Middle frontal gyrus (tissue), 1 donor: ENCODE measurements around the gene MR1.
A peak's percentile ranks its signal among the peaks of the same experiment; 100 is the strongest.

Experiments
- DNase-seq: peaks from one replicate; pipeline ENCODE4 v3.0.0-alpha.2; 2015; ENCODE audit warnings: low spot score; ENCODE audit errors: extremely low spot score

MR1 gene

GRCh38 chr1:181090641-181091126, 56.9 kb downstream of the MR1 start:
- no peak for DNase-seq

- no peak for DNase-seq
These were observed 57.7 kb downstream of the MR1 start for GRCh38 chr1:181091309-181092040.

DNA sequence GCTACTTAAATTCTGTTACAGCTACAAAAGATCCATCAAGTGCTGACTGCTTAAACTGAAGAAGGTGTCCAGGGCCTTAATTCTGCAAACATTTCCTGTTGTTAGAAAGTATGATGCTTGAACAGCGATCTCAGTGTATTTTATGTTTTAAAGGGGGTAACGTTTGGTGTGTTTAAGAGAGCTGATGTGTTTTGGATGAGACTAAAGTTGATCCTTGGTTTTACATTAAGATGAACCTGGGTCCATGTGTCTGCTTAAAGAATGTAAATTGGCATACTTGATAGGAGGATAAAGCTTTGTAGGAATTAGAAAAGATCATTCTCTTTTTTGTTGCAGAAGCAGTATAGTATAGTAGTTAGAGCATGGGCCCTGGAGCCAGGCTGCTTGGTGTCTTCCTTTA, 58.3 kb downstream of the MR1 start:
- DNase-seq = no peak

- DNase-seq = no peak
These were observed 59.2 kb downstream of the MR1 start for GRCh38 chr1:181092883-181093458.

- DNase-seq = no peak
These were observed 60.8 kb downstream of the MR1 start for GRCh38 chr1:181094416-181095212.

DNA sequence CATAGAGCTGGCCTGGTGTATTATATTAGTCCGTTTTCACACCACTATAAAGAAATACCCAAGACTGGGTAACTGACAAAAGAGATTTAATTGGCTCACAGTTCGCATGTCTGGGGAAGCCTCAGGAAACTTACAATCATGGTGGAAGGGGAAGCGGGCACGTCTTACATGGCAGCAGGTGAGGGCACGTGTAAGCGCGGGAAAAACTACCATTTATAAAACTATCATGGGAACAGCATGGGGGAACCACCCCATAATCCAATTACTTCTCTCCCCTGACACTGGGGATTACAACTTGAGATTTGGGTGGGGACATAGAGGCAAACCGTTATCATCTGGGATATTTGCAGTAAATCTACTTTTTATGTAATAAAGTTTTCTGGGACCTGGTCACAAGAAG, 61.5 kb downstream of the MR1 start:
- DNase-seq = no peak

DNA sequence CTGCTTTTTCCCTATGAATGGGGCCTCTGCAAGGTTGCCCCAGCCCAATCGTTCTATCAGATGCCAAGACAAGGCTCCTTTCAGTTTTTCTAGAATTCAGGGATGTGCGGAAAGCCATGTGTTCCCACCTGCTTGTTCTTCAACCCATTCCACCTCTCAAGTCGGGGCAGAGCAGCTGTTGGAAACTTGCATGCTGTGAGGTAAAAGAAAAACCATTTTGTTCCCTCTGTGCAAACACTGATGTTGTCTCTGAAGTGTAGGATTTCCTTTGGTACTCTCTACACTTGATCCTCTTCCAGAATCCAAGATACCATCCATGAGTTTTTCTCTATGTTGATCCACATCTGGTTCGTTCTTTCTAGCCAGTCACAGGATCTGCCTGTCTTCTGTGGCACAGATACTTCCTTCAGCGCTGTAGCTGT, 62.0 kb downstream of the MR1 start:
- no peak for DNase-seq

DNA sequence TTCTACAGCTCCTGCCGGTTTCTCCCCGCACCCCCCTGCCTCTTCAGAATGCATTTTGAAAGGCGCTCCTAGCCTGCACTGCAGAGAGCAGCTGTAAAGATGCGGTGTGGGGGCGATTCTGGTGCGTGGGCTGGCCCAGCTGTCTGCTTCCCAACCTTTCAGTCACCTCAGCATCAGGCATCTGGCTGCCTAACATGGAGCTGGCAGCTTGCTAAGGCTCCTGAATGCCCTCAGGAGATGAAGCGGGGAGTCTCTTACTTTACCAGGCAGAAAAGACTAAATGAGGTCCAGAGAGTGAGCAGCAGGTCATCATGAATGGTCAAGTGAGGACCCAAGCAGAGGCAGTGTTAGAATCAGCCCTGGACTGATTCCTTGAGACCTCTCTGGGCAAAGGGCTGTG, 63.5 kb downstream of the MR1 start:
- DNase-seq = no peak

DNA sequence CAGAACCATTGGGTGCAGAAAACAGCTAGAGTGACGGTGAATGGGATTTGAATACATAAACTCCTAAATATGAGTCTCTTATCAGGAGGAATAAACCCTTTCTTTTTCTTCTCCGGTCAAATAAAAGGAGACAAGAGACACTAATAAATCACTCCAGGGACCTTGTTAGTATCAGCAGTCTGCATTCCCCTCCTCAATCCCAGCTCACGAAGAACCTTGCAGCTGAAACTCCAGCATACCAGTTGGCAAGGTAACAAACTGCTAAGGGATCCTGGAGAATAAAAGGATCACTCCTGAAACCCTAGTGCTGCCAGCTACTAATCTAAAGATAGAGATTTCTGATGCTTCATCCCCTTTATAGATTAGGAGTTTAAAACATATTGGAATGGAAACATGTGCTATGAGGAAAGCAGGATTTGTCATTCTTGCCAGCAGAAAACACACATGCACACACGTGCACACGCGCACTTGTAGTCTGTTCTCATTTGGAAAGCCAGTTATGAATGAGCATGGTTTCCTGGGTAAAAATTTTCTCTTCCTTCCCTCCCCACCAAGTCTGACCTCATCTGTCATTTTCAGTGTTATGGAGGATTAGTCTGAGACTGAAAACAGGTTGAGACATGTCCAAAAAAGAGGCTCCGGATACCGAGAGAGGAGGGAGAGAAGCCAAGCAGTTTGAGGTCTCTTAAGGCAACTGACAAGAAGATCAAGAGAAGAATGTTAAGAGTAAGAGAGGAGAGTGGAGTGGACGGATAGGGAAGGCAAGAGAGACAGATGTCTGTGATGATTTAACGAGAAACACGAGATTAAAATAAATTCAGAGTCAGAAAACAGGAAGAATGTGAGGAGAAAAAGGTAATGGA, 65.6 kb downstream of the MR1 start:
- DNase-seq = no peak

DNA sequence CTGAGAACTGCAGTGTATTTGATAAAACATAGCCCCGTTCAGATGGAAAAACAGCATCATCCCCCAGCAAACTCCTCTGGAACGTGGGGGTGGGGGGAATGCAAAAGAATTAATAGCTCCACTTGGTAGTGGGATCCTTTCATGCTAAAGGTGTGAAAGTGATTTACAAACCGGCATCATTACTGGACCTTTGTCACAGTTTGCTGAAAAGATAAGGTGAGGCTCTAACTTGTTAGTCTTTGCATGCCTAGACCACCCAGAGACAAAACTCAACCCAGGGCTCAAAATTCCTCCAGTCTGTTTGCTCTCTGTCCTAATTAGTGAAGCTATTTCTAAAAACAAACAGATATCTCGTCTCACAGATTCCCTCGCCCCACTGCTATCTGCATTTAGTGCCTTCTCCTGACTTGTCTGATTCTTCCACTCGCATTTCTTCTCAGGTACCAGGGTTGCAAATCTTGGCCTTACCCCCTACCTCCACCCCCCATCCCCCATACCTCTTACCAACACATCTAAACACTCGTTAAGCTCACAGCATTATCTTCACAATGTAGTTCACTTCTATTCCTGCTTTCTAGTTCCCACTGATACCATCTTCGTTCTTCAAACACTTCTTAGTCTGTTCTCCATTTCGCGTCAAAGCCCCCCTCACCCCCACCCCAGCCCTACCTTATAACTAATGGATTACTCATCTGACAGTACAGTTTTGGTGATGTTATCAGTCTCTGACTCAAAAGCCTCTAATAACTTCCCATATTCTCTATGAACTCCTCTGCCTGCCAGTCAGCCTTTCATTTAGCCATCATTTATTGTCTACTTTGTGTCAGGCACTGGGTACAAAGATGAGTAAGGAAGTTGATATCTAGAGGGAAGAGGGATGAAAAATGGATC, 66.5 kb downstream of the MR1 start:
- DNase-seq = no peak

GRCh38 chr1:181100934-181101333, 67.2 kb downstream of the MR1 start:
- DNase-seq = no peak

DNA sequence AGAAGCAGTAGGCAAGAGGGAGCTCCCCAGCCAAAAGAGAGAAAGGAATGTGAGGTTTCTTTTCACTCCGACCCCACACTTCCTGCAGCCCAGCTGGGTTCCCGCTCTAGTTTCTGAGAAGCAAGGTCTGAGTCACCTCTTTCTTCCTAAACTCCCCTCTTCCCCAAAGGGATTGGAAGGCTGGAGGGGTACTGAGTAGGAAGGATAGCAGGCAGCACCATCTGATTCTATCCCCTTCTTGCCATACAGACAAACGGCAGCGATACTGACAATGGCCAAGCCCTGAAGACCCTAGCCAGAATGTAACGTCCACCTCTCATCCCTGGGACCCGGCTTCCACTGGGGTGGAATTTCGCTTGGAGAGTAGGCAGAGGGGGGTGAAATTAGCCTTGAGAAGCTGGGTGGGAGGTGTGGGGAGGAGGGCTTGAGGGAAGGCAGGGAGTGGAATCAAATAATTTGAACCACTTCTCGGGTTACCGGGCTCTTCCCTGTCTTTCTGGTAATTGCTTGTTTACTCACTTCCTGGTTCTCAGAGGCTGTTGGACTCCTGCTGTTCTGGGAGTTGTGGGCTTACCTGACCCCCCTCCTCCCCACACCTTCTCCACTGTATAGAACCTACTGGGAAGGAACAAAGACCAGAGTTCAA, 67.9 kb downstream of the MR1 start:
- DNase-seq = no peak

- no peak for DNase-seq
These were observed 69.1 kb downstream of the MR1 start for GRCh38 chr1:181102841-181103240.

DNA sequence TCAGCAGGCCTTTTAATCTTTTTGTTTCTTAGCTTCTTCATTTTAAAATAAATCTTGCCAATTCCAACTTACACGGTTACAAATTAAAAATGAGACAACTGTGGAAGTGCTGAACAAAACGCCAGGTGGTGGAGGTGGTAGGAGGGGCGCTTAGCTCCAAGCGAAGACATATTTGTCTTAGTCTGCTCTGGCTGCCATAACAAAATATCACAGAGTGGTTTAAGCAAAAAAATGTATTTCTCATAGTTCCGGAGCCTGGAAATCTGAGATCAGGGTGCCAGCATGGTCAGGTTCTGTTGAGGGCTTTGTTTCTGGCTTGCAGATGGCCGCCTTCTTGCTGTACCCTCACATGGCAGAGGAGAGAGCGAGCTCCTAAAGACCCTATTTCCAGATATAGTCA, 69.6 kb downstream of the MR1 start:
- DNase-seq = no peak

DNA sequence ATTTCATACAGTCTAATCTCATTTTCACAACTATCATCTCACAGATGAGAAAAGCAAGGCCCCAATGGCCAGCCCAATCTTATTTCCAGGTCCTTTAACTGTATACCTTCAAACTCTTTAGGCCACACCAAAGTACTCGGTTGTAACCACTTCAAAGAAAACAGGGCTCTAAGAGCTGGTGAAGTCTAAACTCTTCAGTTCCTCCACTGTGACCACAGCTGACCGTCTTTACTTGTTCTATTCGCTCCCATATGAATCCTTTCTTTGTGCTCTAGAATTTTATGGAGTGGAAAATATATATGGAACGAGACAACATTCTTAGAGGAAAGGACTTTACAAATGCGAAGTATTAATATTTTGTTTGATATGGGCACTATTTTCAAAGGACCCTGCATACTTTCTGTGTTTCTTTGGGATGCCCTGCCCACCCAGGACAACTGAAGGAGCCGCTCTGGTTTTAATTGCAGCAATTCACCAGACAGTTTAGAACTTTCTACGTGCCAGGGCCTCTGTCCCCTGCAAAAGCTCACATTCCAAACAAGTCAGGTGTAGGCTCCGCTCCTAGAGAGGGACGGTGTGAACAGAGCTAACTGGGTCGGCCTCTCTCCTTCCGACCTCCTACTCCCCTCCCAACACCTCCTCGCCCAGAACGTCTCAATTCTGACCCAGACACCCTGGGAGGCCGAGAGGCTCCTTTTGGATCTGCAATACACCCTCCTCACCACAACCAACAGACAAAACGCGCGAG, 70.4 kb downstream of the MR1 start:
- no peak for DNase-seq

DNA sequence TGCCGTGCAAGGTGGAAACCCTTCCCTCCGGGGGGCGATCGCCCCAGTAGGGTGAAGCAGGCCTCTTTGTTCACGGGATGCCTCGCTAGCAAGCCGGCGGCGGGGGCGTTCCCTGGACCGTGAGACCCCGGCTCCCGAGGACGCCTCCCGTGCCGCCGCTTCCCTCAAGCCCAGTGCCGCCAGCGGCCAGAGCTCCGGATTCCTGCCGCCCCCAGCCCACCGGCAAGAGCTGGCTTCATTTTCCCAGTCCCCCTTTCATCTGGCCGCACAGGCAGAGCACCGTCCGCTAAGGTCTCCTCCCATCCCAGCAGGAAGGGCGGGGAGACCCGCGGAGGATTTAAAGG, 71.0 kb downstream of the MR1 start:
- no peak for DNase-seq

DNA sequence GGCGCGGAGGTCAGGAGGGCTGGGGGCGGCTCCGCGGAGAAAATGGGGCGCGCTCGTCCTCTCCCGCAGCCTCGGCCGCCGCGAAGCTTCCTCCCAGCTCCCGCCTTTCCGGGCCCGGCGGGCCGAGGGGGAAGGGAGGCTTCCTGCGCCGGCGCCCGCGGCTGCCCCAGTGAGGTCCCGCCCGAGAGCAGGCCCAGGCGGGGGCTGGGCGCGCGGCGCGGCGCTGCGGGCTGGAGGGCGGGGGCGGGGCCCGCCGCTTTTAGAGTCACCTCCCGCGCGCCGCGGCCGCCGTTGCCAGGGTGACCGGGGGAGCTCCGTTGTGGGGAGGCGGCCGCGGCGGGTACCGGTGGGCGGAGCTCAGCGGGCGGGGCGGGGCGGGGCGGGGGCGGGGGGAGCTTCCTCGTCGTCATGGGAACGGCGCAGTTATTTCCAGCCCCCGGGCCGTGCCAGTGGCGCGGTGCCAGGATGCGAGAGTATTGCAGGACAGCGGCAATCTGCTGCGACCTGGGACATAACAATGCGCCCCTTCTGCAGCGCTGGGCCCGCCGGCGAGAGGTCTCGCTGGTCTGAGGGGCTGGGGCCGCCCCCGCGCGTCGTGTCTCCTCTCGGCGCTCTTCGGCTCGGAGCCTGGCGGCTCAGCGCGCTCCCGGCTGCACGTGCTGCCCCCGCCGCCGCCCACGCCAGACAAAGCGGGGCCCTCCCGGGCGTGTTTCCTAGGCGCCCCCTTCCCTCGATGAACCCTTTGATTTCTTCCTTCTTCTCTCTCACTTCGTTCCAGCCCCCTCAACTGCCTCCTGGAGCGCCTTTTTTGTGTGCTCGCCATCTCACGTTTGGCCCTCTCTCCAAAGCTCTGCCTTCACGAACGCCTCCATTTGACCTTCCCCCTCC, 71.6 kb downstream of the MR1 start:
- peak; percentile 75 for DNase-seq

DNA sequence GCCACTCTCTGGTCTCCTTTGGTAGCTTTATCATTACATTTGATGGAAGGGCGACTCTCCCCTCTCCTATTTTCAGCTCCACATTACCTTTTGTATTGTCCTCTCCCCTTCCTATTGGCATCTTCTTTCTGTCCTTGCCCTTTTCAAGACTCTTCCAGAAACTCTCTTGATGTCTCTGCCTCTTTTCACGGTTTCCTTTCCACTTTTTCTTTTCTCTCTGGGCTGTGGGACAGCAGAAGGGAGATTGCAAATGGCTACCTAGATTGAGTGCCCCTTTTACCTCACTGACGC, 72.2 kb downstream of the MR1 start:
- DNase-seq = no peak

DNA sequence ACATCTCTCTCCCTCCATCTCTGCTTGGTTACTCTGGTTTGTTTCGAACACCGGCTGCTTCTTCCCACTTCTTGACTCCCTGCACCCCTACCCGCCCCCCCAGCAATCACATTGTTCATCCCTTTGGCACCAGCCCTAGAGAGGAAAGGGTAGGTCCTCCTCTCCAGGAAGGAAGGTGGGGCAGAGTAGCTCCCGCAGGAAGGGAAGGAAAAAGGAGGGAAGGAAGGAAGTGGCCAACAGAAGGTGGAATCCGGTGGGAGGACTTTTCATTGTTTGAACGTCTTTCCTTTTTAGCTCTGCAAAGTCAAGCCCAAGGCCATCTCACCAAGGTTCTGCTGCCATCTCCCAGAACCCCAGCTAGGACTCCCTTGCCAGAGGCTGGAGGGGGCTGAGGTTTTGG, 72.7 kb downstream of the MR1 start:
- no peak for DNase-seq
